GM12864 (cell line): ENCODE data around the gene TRIM33.

Experiments used
- DNase-seq: peaks from one replicate; pipeline ENCODE4 v3.0.0-alpha.2; 2011; ENCODE audit warnings: low read depth
- H3K4me3 ChIP-seq: 2 replicates; pipeline ENCODE4 v1.5.1; 2011; ENCODE audit warnings: mild to moderate bottlenecking, low read depth, low read length, control low read depth
- TF ChIP-seq, protein P1 (sequence below): IDR thresholded peaks from 2 replicates; pipeline ENCODE4 v1.5.1; 2011; ENCODE audit warnings: low read depth, mild to moderate bottlenecking, moderate library complexity, low read length, control low read depth, inconsistent platforms; ENCODE audit errors: missing control alignments

Gene TRIM33

DNA sequence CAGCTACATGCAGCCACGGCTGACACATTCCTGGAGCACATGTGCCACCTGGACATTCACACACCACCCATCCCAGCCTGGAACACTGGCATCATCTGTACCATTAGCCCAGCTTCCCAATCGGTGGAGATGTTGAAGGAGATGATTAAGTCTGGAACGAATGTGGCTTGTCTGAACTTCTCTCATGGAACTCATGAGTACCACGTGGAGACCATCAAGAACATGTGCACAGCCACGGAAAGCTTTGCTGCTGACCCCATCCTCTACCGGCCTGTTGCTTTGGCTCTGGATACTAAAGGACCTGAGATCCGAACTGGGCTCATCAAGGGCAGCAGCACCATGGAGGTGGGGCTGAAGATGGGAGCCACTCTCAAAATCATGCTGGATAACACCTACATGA lies 25.0 kb upstream of the TRIM33 start:
- TF ChIP-seq, protein P1, sequence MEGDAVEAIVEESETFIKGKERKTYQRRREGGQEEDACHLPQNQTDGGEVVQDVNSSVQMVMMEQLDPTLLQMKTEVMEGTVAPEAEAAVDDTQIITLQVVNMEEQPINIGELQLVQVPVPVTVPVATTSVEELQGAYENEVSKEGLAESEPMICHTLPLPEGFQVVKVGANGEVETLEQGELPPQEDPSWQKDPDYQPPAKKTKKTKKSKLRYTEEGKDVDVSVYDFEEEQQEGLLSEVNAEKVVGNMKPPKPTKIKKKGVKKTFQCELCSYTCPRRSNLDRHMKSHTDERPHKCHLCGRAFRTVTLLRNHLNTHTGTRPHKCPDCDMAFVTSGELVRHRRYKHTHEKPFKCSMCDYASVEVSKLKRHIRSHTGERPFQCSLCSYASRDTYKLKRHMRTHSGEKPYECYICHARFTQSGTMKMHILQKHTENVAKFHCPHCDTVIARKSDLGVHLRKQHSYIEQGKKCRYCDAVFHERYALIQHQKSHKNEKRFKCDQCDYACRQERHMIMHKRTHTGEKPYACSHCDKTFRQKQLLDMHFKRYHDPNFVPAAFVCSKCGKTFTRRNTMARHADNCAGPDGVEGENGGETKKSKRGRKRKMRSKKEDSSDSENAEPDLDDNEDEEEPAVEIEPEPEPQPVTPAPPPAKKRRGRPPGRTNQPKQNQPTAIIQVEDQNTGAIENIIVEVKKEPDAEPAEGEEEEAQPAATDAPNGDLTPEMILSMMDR, result no peak
- no peak for DNase-seq
- H3K4me3 ChIP-seq, result no peak overlapping the region

DNA sequence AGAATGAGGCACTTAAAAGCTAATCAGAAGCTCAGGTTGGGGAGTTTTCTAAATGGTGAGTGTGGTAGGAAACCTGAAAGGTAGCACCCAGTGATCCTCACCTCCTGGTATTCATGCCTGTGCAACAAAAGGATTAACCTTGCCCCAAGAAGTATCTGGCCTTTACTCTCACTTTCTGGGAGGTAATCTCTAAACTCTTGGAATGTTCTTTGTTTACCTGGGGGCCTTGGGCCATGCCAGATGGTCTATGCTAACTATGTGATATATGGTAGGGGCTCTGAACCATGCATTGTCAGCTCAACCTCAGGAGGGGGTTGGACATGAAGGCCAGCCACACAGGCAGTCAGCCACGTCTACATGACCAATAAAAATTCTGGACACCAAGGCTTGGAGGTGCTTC lies 24.4 kb upstream of the TRIM33 start:
- TF ChIP-seq, protein P1, result no peak
- H3K4me3 ChIP-seq, result no peak overlapping the region
- DNase-seq, result no peak

DNA sequence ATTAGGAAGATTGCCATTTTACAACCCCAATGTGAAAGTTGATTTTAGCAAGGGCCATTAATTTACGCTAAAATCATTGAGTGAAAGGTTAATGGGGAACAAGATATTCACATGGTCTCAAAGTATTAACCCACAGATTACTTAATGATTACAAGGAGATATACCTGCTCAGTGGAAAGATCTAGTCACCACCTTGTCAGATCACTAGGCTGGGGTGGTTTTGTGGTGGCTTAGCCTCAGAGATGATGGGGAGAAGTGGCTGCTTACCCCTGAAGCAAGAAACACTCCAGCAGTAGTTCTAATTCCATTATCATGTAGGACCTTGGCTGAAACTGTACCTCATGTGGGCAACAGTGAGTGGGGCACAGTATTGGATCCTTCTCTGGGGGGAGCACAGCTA lies 20.1 kb upstream of the TRIM33 start:
- TF ChIP-seq, protein P1, result no peak
- DNase-seq, result no peak
- no peak overlapping the region for H3K4me3 ChIP-seq

DNA sequence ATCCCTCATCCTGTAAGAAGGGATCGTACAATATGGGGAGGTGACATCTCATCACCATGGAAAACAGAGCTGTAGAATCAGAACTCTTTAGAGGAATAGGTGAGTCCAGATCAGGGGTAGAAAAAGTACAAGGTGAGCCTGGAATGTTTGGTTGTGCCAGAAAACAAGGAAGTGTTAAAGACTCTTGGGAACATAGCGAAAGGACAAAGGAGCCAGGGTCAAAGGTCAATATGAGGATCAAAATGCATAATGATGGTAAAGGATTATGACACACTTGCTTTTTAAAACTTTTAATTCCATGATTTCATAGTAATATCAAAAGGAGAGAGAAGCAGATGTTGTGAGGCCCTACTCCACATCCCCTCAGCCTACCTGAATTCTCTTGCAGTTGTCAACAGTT lies 19.2 kb upstream of the TRIM33 start:
- DNase-seq, result no peak

DNA sequence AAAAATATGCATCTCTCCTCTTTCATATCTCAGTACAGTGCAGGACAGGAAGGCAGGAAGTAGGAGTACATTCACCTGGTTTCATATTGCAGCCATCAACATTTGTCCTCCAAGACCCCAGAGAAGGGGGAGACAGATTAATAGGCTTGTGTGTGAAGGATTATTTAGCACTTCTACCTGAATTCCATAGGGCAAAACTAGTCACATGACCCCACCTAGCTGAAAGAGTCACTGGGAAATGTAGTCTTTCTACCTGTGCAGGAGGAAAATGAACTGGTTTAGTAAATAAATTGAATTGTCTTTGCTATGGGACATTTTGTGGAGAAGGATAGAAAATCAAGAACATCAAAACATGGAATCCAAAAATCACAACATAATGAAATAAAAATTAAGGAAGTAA lies 13.9 kb upstream of the TRIM33 start:
- no peak overlapping the region for H3K4me3 ChIP-seq
- TF ChIP-seq, protein P1, result no peak
- DNase-seq, result no peak

More for the DNA sequence above, 19.2 kb upstream of the TRIM33 start:
- H3K4me3 ChIP-seq, result no peak overlapping the region
- TF ChIP-seq, protein P1, result no peak

DNA sequence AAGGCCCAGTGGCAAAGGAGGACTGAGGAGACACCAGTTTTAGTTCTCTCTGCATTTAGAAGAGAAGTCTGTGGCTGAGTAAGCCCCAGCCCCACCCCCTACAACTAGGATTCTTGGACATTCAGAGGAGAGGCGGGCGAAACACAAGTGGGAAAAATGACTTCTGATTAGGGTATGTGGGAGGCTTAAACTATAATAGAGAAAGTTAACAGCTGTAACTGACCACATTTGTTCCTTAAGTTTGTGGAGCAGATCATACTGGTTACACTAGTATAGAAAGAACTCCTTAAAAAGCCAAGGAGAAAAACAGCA lies 11.2 kb upstream of the TRIM33 start:
- DNase-seq, result no peak
- TF ChIP-seq, protein P1, result no peak
- H3K4me3 ChIP-seq, result no peak overlapping the region

DNA sequence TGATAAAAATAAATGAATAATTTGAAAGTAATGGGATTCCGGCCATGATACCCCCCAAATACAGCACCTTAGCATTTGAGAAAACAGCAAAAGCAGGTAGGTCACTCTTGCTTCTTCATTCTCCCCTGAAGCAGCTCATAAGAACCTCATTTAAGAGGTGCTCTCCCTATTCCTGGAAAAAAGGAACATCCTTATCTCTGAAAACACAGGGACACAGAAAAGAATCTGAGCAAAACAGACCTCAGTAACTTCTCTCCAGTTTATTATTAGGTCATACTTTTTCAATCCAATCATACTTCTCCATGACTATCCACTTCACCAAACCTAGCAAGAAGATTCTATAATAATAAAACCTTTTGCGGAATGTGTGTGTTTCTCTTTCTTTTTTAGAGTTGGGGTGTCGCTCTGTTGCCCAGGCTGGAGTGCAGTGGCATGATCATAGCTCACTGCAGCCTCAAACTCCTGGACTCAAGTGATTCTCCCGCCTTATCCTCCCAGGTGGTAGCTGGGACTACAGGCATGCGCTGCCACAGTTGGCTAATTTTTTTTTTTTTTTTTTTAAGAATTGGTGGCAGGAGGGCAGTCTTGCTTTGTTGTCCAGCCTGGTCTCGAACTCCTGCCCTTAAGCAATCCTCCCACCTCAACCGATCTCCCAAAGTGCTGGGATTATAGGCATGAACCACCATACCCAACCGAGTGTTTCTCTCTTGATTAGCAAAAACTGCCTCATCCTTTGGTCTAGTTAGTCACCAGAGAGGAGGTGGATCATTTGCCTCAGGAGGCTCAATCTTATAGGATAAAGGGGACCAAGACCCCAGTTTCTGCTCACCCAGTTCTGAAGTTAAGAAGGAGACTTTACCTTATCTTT lies 10.6 kb upstream of the TRIM33 start:
- TF ChIP-seq, protein P1, result no peak

More for the DNA sequence above, 10.6 kb upstream of the TRIM33 start:
- no peak for DNase-seq
- no peak overlapping the region for H3K4me3 ChIP-seq
